AG10803 (cell line): ENCODE results near the gene B4GALT6.
A peak's percentile ranks its signal among the peaks of the same experiment; 100 is the strongest.

Source experiments
- DNase-seq: peaks from one replicate; pipeline ENCODE4 v3.0.0; 2010; ENCODE audit warnings: low read depth
- H3K4me3 ChIP-seq: 2 replicates; pipeline ENCODE4 v1.5.1; 2011; ENCODE audit warnings: mild to moderate bottlenecking, low read length, control low read depth
- TF ChIP-seq, protein P1 (sequence below): conservative IDR thresholded peaks from 2 replicates; pipeline ENCODE4 v1.5.1; 2011; ENCODE audit warnings: mild to moderate bottlenecking, low read length, control low read depth, inconsistent platforms

Gene B4GALT6

GRCh38 chr18:31609886-31610285 is 74.5 kb downstream of the B4GALT6 start:
- TF ChIP-seq, protein P1, sequence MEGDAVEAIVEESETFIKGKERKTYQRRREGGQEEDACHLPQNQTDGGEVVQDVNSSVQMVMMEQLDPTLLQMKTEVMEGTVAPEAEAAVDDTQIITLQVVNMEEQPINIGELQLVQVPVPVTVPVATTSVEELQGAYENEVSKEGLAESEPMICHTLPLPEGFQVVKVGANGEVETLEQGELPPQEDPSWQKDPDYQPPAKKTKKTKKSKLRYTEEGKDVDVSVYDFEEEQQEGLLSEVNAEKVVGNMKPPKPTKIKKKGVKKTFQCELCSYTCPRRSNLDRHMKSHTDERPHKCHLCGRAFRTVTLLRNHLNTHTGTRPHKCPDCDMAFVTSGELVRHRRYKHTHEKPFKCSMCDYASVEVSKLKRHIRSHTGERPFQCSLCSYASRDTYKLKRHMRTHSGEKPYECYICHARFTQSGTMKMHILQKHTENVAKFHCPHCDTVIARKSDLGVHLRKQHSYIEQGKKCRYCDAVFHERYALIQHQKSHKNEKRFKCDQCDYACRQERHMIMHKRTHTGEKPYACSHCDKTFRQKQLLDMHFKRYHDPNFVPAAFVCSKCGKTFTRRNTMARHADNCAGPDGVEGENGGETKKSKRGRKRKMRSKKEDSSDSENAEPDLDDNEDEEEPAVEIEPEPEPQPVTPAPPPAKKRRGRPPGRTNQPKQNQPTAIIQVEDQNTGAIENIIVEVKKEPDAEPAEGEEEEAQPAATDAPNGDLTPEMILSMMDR, result no peak
- no peak for DNase-seq
- H3K4me3 ChIP-seq, result no peak overlapping the region

DNA sequence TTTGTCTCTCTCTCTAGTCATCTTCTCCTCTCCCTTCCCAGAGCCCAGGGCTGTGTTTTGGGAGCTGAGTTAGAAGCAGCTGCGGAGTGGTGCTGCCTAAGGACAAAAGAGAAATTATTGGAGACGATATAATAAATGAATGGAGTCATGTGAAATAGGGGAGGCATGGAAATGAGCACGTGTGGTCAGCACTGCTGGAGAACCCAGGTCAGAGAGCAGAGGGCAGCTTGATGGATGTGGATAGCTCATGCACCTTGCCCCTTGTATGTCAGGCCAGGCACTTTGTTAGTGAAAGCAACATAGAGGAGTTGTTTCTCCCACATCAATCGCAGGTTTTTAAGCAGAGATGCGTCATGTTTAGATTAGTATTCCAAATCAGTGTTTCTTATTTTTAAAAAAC is 77.0 kb downstream of the B4GALT6 start:
- H3K4me3 ChIP-seq, result no peak overlapping the region
- no peak for DNase-seq
- TF ChIP-seq, protein P1, result no peak

DNA sequence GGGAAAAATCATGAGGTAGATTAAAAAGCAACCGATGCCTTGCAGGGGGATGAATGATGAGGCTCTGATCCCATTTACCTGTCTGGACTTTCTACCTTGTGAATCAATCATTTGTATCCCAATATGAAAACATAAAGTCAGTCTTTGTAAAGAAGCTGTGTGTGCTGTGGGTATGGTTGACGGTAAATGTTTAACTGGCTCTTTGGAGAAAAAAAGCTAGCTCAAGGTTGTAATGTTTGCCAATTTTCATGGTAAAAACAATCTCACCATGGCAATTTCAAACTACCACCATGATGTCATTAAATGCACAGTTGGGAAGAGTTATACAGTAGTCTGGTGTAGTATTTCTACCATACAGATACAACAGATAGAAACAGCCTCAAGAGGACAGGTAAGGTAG is 78.1 kb downstream of the B4GALT6 start:
- TF ChIP-seq, protein P1, result no peak
- no peak overlapping the region for H3K4me3 ChIP-seq
- DNase-seq, result no peak

DNA sequence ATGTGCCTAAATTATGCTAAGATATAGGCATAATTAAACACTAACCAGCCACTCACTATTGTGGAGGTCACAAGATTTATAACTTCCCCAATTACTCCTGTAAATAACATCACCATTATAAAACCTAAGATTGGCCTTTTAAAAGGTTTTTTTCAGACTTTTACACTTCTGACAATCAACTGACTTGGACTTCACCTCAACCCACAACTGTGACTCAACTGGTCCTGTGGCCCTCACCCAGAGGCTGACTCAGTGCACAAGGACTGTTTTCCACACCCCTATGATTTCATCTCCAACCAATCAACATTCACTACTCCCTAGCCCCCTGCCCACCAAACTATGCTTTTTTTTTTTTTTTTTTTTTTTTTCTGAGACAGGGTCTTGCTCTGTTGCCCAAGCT is 81.1 kb downstream of the B4GALT6 start:
- DNase-seq, result peak; percentile 5

GRCh38 chr18:31598021-31598805 is 86.2 kb downstream of the B4GALT6 start:
- H3K4me3 ChIP-seq, result no peak overlapping the region
- peak; percentile 23 for DNase-seq
- TF ChIP-seq, protein P1, result no peak

More for the DNA sequence above, 81.1 kb downstream of the B4GALT6 start:
- H3K4me3 ChIP-seq, result no peak overlapping the region
- TF ChIP-seq, protein P1, result no peak

- peak; percentile 45 for DNase-seq
- TF ChIP-seq, protein P1, result no peak
- H3K4me3 ChIP-seq, result no peak overlapping the region
These were observed 88.1 kb downstream of the B4GALT6 start for GRCh38 chr18:31596081-31596872.
